Measurements from ENCODE around the gene HLF. TPM values are rescaled to one million over a fixed set of nuclear protein-coding genes. Genes with fewer than 3 reads are reported as not detected.

Gene HLF
- polyA plus RNA-seq, 3 donors: 3.0 to 5.3 (median 3.9) TPM

- no peak for DNase-seq (ENCODE audit: extremely low read depth in 1 of 11, low read depth in 9 of 11, low spot score in 4 of 11)
These were observed 37.0 kb downstream of the HLF start for GRCh38 chr17:55301521-55302406.

GRCh38 chr17:55302407-55302787 is 37.6 kb downstream of the HLF start:
- no peak for DNase-seq (ENCODE audit: extremely low read depth in 1 of 11, low read depth in 9 of 11, low spot score in 4 of 11)

GRCh38 chr17:55303008-55303493 is 38.3 kb downstream of the HLF start:
- no peak for DNase-seq (ENCODE audit: extremely low read depth in 1 of 11, low read depth in 9 of 11, low spot score in 4 of 11)

GRCh38 chr17:55303701-55304145 is 39.0 kb downstream of the HLF start:
- no peak for DNase-seq (ENCODE audit: extremely low read depth in 1 of 11, low read depth in 9 of 11, low spot score in 4 of 11)

GRCh38 chr17:55304171-55304859 is 39.6 kb downstream of the HLF start:
- DNase-seq (ENCODE audit: extremely low read depth in 1 of 11, low read depth in 9 of 11, low spot score in 4 of 11): no peak

GRCh38 chr17:55305321-55306087 is 40.7 kb downstream of the HLF start:
- DNase-seq (ENCODE audit: extremely low read depth in 1 of 11, low read depth in 9 of 11, low spot score in 4 of 11): no peak

GRCh38 chr17:55307879-55308278 is 43.1 kb downstream of the HLF start:
- DNase-seq (ENCODE audit: extremely low read depth in 1 of 11, low read depth in 9 of 11, low spot score in 4 of 11): no peak

- no peak for DNase-seq (ENCODE audit: extremely low read depth in 1 of 11, low read depth in 9 of 11, low spot score in 4 of 11)
These were observed 44.0 kb downstream of the HLF start for GRCh38 chr17:55308613-55309391.

- DNase-seq (ENCODE audit: extremely low read depth in 1 of 11, low read depth in 9 of 11, low spot score in 4 of 11): no peak
These were observed 47.1 kb downstream of the HLF start for GRCh38 chr17:55311767-55312375.

GRCh38 chr17:55312852-55313251 is 48.1 kb downstream of the HLF start:
- no peak for DNase-seq (ENCODE audit: extremely low read depth in 1 of 11, low read depth in 9 of 11, low spot score in 4 of 11)

GRCh38 chr17:55314061-55314783 is 49.5 kb downstream of the HLF start:
- no peak for DNase-seq (ENCODE audit: extremely low read depth in 1 of 11, low read depth in 9 of 11, low spot score in 4 of 11)

- no peak for DNase-seq (ENCODE audit: extremely low read depth in 1 of 11, low read depth in 9 of 11, low spot score in 4 of 11)
These were observed 50.2 kb downstream of the HLF start for GRCh38 chr17:55314784-55315491.

- DNase-seq (ENCODE audit: extremely low read depth in 1 of 11, low read depth in 9 of 11, low spot score in 4 of 11): no peak
These were observed 51.7 kb downstream of the HLF start for GRCh38 chr17:55316499-55316898.

- no peak for DNase-seq (ENCODE audit: extremely low read depth in 1 of 11, low read depth in 9 of 11, low spot score in 4 of 11)
These were observed 52.5 kb downstream of the HLF start for GRCh38 chr17:55317284-55317683.

- no peak for DNase-seq (ENCODE audit: extremely low read depth in 1 of 11, low read depth in 9 of 11, low spot score in 4 of 11)
These were observed 53.3 kb downstream of the HLF start for GRCh38 chr17:55318081-55318480.

- DNase-seq (ENCODE audit: extremely low read depth in 1 of 11, low read depth in 9 of 11, low spot score in 4 of 11): no peak
These were observed 54.1 kb downstream of the HLF start for GRCh38 chr17:55318715-55319487.

All from renal cortex interstitium (tissue), 11 donors.